K562 (cell line): ENCODE results near the gene PCBP3. TPM values are rescaled to one million over a fixed set of nuclear protein-coding genes. Genes with fewer than 3 reads are reported as not detected.

Experiments
- ATAC-seq: fragments of 200-7000 bp; cut with Tn5 transposase; 3 replicates; pipeline ENCODE4 v1.9.1; 2020; ENCODE audit warnings: moderate library complexity
- BruUV-seq: library from RNA; stranded (reverse); fragments of 400-500 nt; replicated peaks from 2 replicates; lab custom pipeline; 2021; lab: Mats Ljungman, UMichigan
- CTCF ChIA-PET: fragments of 300-600 bp; formaldehyde crosslinking; extraction: SDS; loops from one replicate; lab custom pipeline; 2021; ENCODE audit warnings: low intra/inter-chr PET ratio; lab: Yijun Ruan, JAX
- POLR2A ChIA-PET: fragments of 300-600, 350-650 bp; sonication (Branson Sonifier 250); formaldehyde crosslinking; extraction: SDS; loops from one replicate; lab custom pipeline; 2021; ENCODE audit warnings: antibody characterized with exemption, inconsistent platforms; lab: Yijun Ruan, JAX
- DNase-seq, 4 experiments: peaks; one replicate each; pipeline versions ENCODE4 v3.0.0 to v3.0.0-alpha.2; 2011 to 2018; ENCODE audit warnings: low spot score in 3 of 4, mixed read lengths in 3 of 4; ENCODE audit errors: extremely low read depth in 1 of 4
- FAIRE-seq: peaks from 2 replicates; lab custom pipeline; 2011; peaks lifted over from hg19 to GRCh38; lab: Jason Lieb, UNC
- H2AFZ ChIP-seq: 2 replicates; pipeline ENCODE4 v1.6.0; 2011; ENCODE audit warnings: low read depth, low read length, control low read depth, inconsistent platforms
- H3K27ac ChIP-seq: fragments of 200-600 bp; 3 replicates; pipeline ENCODE4 v1.8.0; 2011; ENCODE audit warnings: low read depth, mild to moderate bottlenecking, control low read depth, inconsistent platforms, low read length, moderate library complexity, mixed read lengths; ENCODE audit errors: extremely low read depth
- H3K27me3 ChIP-seq, 2 experiments: fragments of 300-600 bp in 1 of 2; 2 replicates in 1 of 2; 3 replicates in 1 of 2; pipeline versions ENCODE4 v1.6.0 to v1.8.0; 2011; ENCODE audit warnings: inconsistent platforms in 2 of 2, low read length in 2 of 2, mild to moderate bottlenecking in 1 of 2, mixed read lengths in 1 of 2, moderate library complexity in 1 of 2; ENCODE audit not compliant: control insufficient read depth in 2 of 2, insufficient read depth in 2 of 2
- H3K36me3 ChIP-seq: fragments of 300-600 bp; 3 replicates; pipeline ENCODE4 v1.8.0; 2011; ENCODE audit warnings: mild to moderate bottlenecking, low read length, inconsistent platforms; ENCODE audit not compliant: control insufficient read depth, insufficient read depth
- H3K4me1 ChIP-seq, 2 experiments: fragments of 200-600 bp in 1 of 2; replicated peaks in 1 of 2; 2 replicates in 1 of 2; 3 replicates in 1 of 2; pipeline versions ENCODE4 v1.5.1 to v1.8.0; 2011; ENCODE audit warnings: inconsistent platforms in 2 of 2, low read length in 2 of 2, mild to moderate bottlenecking in 1 of 2, mixed read lengths in 1 of 2, moderate library complexity in 1 of 2; ENCODE audit not compliant: control insufficient read depth in 2 of 2, insufficient read depth in 2 of 2
- H3K4me2 ChIP-seq: 2 replicates; pipeline ENCODE4 v1.6.1; 2011; ENCODE audit warnings: low read length, control low read depth, inconsistent platforms, mixed read lengths; ENCODE audit not compliant: insufficient read depth
- H3K4me3 ChIP-seq: fragments of 200-600 bp; sonication (generic), shearing (Covaris generic); 2 replicates; pipeline ENCODE4 v1.5.1; 2016; ENCODE audit warnings: control low read depth, inconsistent platforms
- H3K79me2 ChIP-seq: fragments of 200-600 bp; 3 replicates; pipeline ENCODE4 v1.8.0; 2011; ENCODE audit warnings: low read length, inconsistent platforms; ENCODE audit not compliant: control insufficient read depth, insufficient read depth
- H3K9ac ChIP-seq, 2 experiments: 2 replicates each; pipeline versions ENCODE4 v1.6.0 to v1.6.1; 2011; ENCODE audit warnings: low read depth in 2 of 2, low read length in 2 of 2, control low read depth in 1 of 2, inconsistent platforms in 1 of 2, mild to moderate bottlenecking in 1 of 2, mixed read lengths in 1 of 2; ENCODE audit not compliant: insufficient read depth in 1 of 2
- H3K9me1 ChIP-seq: one replicate; pipeline ENCODE4 v1.6.0; 2011; ENCODE audit warnings: inconsistent platforms, mild to moderate bottlenecking, low read length, moderate library complexity; ENCODE audit not compliant: control insufficient read depth, insufficient read depth
- H3K9me3 ChIP-seq: replicated peaks from 2 replicates; pipeline ENCODE4 v1.5.1; 2011; ENCODE audit warnings: low read depth, low read length, inconsistent platforms; ENCODE audit not compliant: control insufficient read depth, insufficient read depth
- H4K20me1 ChIP-seq: replicated peaks from 2 replicates; pipeline ENCODE4 v1.6.1; 2011; ENCODE audit warnings: low read length, inconsistent platforms, mixed read lengths; ENCODE audit not compliant: control insufficient read depth, insufficient read depth
- ARID2 ChIP-seq: fragments of 450-650 bp; IDR thresholded peaks from 2 replicates; pipeline ENCODE4 v1.6.1; 2017; ENCODE audit warnings: antibody characterized with exemption, mild to moderate bottlenecking
- ELF2 ChIP-seq: fragments of 250-450 bp; sonication (Bioruptor Pico); IDR thresholded peaks from 2 replicates; pipeline ENCODE4 v1.5.0; 2021; ENCODE audit warnings: mild to moderate bottlenecking
- ILK ChIP-seq: fragments of 450-650 bp; IDR thresholded peaks from 2 replicates; pipeline ENCODE4 v1.6.1; 2016; ENCODE audit warnings: missing genetic modification characterization, low read depth, mild to moderate bottlenecking, missing compliant biosample characterization, moderate library complexity, borderline replicate concordance
- LCOR ChIP-seq: sonication (generic); formaldehyde crosslinking; IDR thresholded peaks from 2 replicates; pipeline ENCODE4 v1.8.0; 2022; ENCODE audit warnings: mild to moderate bottlenecking, missing genetic modification reagents
- NBN ChIP-seq: fragments of 450-650 bp; IDR thresholded peaks from 2 replicates; pipeline ENCODE4 v1.6.1; 2016; ENCODE audit warnings: low read depth, mild to moderate bottlenecking
- PPARD ChIP-seq: fragments of 250-450 bp; sonication (Bioruptor Pico); IDR thresholded peaks from 2 replicates; pipeline ENCODE4 v1.8.0; 2022; ENCODE audit warnings: inconsistent platforms, mild to moderate bottlenecking, moderate library complexity
- YY1 ChIP-seq, 3 experiments: IDR thresholded peaks; 2 replicates each; pipeline ENCODE4 v1.6.1; 2011; ENCODE audit warnings: low read length in 2 of 3, mild to moderate bottlenecking in 2 of 3, moderate library complexity in 2 of 3, borderline replicate concordance in 1 of 3, control low read depth in 1 of 3, low read depth in 1 of 3; ENCODE audit not compliant: insufficient read depth in 3 of 3, insufficient replicate concordance in 2 of 3, control insufficient read depth in 1 of 3, insufficient read length in 1 of 3; ENCODE audit errors: extremely low read depth in 1 of 3
- ZNF175 ChIP-seq: fragments of 200-800 bp; sonication (Bioruptor generic); IDR thresholded peaks from 2 replicates; pipeline ENCODE4 v1.6.1; 2016; ENCODE audit warnings: low read depth, mild to moderate bottlenecking, missing genetic modification characterization, missing compliant biosample characterization
- ZNF239 ChIP-seq: fragments of 250-450 bp; sonication (Bioruptor Pico); IDR thresholded peaks from 2 replicates; pipeline ENCODE4 v1.4.0; 2020; ENCODE audit warnings: mild to moderate bottlenecking
- WGBS: fragments of 100-300 bp; shearing (Covaris generic); methylation state at CpG from one replicate; pipeline ENCODE4 v1.1.6; 2016; ENCODE audit warnings: low coverage, mixed read lengths; ENCODE audit not compliant: insufficient coverage; ENCODE audit errors: missing lambda C conversion rate; 5-methylcytosine and 5-hydroxymethylcytosine counted together
- in situ Hi-C: fragments of 300-500 bp; cut with MboI; formaldehyde crosslinking; loops from 4 replicates; pipeline ENCODE4 v1.15.0; 2018; ENCODE audit warnings: inconsistent platforms, mixed read lengths
- intact Hi-C: fragments of 100-400 bp; cut with micrococcal nuclease; formaldehyde crosslinking; loops from 2 replicates; pipeline ENCODE4 v1.14.2; 2022
- polyA plus RNA-seq, 8 experiments: library from polyadenylated mRNA; depleted of rRNA in 4 of 8; stranded (reverse) in 5 of 8; unstranded in 3 of 8; fragments of >200 nt; fragmentation: Nextera tagmentation in 2 of 8; fragmentation: Illumina TruSeq in 1 of 8; extraction: Ambion mirVana in 2 of 8; extraction: Trizol in 1 of 8; gene quantifications; 2 replicates each; pipeline versions ENCODE4 v1.2.1 to v1.2.3, GENCODE V29; 2011 to 2014; ENCODE audit warnings: inconsistent platforms in 1 of 8, missing spikeins in 1 of 8
- total RNA-seq, 7 experiments: library from RNA; depleted of rRNA in 6 of 7; stranded (reverse); fragments of >200 nt in 6 of 7; fragmentation: Illumina TruSeq in 2 of 7; extraction: Trizol in 2 of 7; gene quantifications; 2 replicates each; pipeline versions ENCODE4 v1.2.1 to v1.2.3, GENCODE V29; 2011 to 2021; ENCODE audit warnings: low replicate concordance in 1 of 7
- TF ChIP-seq, protein P1 (sequence below): fragments of 250-450 bp; sonication (Bioruptor Pico); IDR thresholded peaks from 2 replicates; pipeline ENCODE4 v1.5.0; 2022; ENCODE audit warnings: mild to moderate bottlenecking
- TF ChIP-seq, protein P2 (sequence below): fragments of 200-800 bp; sonication (Bioruptor generic); IDR thresholded peaks from 2 replicates; pipeline ENCODE4 v1.6.1; 2016; ENCODE audit warnings: missing genetic modification characterization, missing compliant biosample characterization
- TF ChIP-seq, protein P3 (sequence below): fragments of 450-650 bp; IDR thresholded peaks from 2 replicates; pipeline ENCODE4 v1.6.1; 2016; ENCODE audit warnings: mild to moderate bottlenecking

PCBP3 gene
- total and polyA plus RNA-seq, 9 of the 15 experiments (the other 6 are each of a cell fraction or from before 2014, with no cell fraction given): 0.18 TPM; not detected in 8

DNA sequence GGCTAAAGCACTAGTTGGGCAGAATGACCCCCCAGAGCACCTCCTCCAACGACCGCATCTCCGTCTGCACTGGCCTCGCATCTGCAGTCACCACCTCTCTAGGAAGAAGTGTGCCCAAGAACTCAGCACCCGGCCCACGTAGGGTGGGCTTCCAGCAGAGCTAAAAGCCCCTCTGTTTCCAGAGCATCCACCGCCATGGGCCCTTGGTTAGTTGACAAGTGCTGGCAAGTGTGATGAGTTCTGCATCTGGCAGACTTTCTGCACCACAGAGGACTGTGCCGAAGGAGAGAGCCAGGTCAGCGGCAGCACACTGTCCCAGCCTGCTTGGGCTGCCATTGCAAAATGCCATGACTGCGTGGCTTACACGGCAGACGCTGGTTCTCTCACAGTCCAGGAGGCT lies 261.7 kb downstream of the PCBP3 start:
- H3K4me1 ChIP-seq: peaks cover 0 to 11% of the 10 kb centered on the region in 2 experiments; a peak in 1 of 5 replicates
- H2AFZ ChIP-seq: no peak overlapping the region
- CTCF ChIA-PET: interaction anchor here (0.9 kb wide), 1 partner anchor 29 kb away, joined by 3 read pairs; no protein-coding TSS in a partner anchor
- BruUV-seq: no TSS peak
- no peak overlapping the region for H3K27ac ChIP-seq
- H3K9me1 ChIP-seq: no peaks in the 10 kb centered on the region
- POLR2A ChIA-PET: interaction anchor here (0.6 to 1.3 kb wide), 2 partner anchors 9 to 161 kb away, joined by 3 to 5 read pairs; no protein-coding TSS in a partner anchor
- H3K9ac ChIP-seq: no peak overlapping the region
- intact Hi-C loops: no loop called here
- H3K79me2 ChIP-seq: no peaks in the 10 kb centered on the region
- H3K27me3 ChIP-seq: peaks cover 53 to 81% of the 10 kb centered on the region in 2 experiments
- H3K4me3 ChIP-seq: no peak overlapping the region
- DNase-seq (no peak), ATAC-seq (no peak), FAIRE-seq (no peak)
- WGBS: 3% methylated on average over 12 of the region's 12 CpGs
- H3K36me3 ChIP-seq: no peaks in the 10 kb centered on the region
- H3K4me2 ChIP-seq: no peak overlapping the region
- in situ Hi-C loops: no loop called here
- H4K20me1 ChIP-seq: no peaks in the 10 kb centered on the region; the same call in 1 of the 2 replicates
- H3K9me3 ChIP-seq: no peaks in the 10 kb centered on the region
- TF ChIP-seq YY1 (IDR thresholded peaks at IDR 0.05; ENCODE audit: borderline replicate concordance in 1 of 3, control insufficient read depth in 1 of 3, extremely low read depth in 1 of 3, insufficient read depth in 3 of 3, insufficient read length in 1 of 3, insufficient replicate concordance in 2 of 3, low read depth in 1 of 3, low read length in 2 of 3) (no peak), ZNF239 (CRISPR knock-in tag) (no peak), NBN (no peak), ZNF175 (CRISPR knock-in tag) (no peak), PPARD (CRISPR knock-in tag) (no peak), ARID2 (no peak), LCOR (CRISPR knock-in tag) (no peak), ILK (tag) (no peak), ELF2 (no peak)
- TF ChIP-seq, protein P1, sequence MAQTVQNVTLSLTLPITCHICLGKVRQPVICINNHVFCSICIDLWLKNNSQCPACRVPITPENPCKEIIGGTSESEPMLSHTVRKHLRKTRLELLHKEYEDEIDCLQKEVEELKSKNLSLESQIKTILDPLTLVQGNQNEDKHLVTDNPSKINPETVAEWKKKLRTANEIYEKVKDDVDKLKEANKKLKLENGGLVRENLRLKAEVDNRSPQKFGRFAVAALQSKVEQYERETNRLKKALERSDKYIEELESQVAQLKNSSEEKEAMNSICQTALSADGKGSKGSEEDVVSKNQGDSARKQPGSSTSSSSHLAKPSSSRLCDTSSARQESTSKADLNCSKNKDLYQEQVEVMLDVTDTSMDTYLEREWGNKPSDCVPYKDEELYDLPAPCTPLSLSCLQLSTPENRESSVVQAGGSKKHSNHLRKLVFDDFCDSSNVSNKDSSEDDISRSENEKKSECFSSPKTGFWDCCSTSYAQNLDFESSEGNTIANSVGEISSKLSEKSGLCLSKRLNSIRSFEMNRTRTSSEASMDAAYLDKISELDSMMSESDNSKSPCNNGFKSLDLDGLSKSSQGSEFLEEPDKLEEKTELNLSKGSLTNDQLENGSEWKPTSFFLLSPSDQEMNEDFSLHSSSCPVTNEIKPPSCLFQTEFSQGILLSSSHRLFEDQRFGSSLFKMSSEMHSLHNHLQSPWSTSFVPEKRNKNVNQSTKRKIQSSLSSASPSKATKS (CRISPR knock-in tag): no peak
- TF ChIP-seq, protein P2, sequence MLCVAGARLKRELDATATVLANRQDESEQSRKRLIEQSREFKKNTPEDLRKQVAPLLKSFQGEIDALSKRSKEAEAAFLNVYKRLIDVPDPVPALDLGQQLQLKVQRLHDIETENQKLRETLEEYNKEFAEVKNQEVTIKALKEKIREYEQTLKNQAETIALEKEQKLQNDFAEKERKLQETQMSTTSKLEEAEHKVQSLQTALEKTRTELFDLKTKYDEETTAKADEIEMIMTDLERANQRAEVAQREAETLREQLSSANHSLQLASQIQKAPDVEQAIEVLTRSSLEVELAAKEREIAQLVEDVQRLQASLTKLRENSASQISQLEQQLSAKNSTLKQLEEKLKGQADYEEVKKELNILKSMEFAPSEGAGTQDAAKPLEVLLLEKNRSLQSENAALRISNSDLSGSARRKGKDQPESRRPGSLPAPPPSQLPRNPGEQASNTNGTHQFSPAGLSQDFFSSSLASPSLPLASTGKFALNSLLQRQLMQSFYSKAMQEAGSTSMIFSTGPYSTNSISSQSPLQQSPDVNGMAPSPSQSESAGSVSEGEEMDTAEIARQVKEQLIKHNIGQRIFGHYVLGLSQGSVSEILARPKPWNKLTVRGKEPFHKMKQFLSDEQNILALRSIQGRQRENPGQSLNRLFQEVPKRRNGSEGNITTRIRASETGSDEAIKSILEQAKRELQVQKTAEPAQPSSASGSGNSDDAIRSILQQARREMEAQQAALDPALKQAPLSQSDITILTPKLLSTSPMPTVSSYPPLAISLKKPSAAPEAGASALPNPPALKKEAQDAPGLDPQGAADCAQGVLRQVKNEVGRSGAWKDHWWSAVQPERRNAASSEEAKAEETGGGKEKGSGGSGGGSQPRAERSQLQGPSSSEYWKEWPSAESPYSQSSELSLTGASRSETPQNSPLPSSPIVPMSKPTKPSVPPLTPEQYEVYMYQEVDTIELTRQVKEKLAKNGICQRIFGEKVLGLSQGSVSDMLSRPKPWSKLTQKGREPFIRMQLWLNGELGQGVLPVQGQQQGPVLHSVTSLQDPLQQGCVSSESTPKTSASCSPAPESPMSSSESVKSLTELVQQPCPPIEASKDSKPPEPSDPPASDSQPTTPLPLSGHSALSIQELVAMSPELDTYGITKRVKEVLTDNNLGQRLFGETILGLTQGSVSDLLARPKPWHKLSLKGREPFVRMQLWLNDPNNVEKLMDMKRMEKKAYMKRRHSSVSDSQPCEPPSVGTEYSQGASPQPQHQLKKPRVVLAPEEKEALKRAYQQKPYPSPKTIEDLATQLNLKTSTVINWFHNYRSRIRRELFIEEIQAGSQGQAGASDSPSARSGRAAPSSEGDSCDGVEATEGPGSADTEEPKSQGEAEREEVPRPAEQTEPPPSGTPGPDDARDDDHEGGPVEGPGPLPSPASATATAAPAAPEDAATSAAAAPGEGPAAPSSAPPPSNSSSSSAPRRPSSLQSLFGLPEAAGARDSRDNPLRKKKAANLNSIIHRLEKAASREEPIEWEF: no peak
- TF ChIP-seq, protein P3, sequence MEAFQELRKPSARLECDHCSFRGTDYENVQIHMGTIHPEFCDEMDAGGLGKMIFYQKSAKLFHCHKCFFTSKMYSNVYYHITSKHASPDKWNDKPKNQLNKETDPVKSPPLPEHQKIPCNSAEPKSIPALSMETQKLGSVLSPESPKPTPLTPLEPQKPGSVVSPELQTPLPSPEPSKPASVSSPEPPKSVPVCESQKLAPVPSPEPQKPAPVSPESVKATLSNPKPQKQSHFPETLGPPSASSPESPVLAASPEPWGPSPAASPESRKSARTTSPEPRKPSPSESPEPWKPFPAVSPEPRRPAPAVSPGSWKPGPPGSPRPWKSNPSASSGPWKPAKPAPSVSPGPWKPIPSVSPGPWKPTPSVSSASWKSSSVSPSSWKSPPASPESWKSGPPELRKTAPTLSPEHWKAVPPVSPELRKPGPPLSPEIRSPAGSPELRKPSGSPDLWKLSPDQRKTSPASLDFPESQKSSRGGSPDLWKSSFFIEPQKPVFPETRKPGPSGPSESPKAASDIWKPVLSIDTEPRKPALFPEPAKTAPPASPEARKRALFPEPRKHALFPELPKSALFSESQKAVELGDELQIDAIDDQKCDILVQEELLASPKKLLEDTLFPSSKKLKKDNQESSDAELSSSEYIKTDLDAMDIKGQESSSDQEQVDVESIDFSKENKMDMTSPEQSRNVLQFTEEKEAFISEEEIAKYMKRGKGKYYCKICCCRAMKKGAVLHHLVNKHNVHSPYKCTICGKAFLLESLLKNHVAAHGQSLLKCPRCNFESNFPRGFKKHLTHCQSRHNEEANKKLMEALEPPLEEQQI: no peak
